Stimulated activated CD4-positive, alpha-beta T cell treated with anti-CD3 and anti-CD28 coated beads, Interleukin-4, amount 100 ng/mL, for 1 hour (primary cell): Measurements from ENCODE around the gene SYT9.

Experiments used
- DNase-seq: peaks from one replicate; pipeline ENCODE4 v3.0.0-alpha.2; 2020

The SYT9 gene, protein sequence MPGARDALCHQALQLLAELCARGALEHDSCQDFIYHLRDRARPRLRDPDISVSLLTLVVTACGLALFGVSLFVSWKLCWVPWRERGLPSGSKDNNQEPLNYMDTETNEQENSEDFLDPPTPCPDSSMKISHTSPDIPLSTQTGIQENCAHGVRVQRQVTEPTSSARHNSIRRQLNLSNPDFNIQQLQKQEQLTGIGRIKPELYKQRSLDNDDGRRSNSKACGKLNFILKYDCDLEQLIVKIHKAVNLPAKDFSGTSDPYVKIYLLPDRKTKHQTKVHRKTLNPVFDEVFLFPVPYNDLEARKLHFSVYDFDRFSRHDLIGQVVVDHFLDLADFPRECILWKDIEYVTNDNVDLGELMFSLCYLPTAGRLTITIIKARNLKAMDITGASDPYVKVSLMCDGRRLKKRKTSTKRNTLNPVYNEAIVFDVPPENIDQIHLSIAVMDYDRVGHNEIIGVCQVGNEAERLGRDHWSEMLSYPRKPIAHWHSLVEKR

GRCh38 chr11:7251836-7252682, at the start of gene SYT9:
Gene SYT9 (plus strand): TSS chr11:7251904. CDS start chr11:7252187, 283 bp downstream.
- peak; percentile 3 for DNase-seq

GRCh38 chr11:7202412-7202811, 49.3 kb upstream of the SYT9 start:
- no peak for DNase-seq

DNA sequence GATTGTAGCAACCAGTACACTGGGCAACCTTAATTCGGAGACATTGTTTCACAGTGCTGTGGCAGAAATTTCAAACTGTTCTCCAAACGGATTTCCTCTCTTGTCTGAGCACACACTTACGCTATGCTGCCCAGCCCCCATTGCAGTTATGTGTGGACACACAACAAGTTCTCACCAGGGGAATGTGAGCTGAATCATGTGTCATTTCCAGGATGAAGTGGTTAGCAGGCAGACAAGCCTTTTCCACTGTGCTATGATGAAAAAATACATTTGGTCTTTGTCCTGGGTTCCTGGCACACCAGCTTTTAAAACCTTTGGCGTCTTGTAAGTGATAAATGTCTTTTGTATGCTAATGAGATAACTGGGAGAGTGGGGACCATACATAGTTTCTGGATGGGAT, 46.9 kb upstream of the SYT9 start:
- DNase-seq: no peak

DNA sequence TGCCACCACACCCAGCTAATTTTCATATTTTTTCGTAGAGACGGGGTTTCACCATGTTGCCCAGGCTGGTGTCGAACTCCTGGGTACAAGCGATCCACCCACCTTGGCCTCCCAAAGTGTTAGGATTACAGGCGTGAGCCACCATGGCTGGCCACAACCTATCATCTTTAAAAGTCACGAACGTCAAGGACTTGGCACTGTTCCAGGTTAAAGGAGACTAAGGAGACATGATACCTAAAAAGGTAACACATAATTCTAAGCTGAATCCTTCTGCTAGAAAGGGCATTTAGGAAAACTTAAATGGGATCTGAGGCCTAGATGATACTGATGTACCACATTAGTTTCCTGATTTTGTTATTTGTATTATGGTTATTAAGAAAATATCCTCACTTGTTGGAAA, 43.3 kb upstream of the SYT9 start:
- no peak for DNase-seq

DNA sequence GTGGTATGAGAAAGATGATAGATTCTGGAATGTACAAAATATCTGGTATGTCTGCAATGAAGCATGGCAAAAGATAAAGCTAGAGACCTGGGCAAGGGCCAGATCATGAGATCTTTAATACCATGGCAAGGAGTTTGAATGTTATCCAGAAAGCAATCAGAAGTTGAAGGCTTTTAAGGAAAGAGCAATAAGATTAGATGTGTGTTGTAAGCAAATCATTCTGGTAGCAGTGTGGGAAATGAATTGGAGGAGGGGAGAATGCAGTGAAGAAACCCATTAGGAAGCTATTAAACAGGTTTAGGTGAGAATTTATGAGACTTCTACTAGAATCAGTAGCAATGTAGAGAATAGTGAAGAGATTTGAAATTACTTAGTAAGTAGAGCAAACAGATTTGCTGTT, 32.2 kb upstream of the SYT9 start:
- no peak for DNase-seq

DNA sequence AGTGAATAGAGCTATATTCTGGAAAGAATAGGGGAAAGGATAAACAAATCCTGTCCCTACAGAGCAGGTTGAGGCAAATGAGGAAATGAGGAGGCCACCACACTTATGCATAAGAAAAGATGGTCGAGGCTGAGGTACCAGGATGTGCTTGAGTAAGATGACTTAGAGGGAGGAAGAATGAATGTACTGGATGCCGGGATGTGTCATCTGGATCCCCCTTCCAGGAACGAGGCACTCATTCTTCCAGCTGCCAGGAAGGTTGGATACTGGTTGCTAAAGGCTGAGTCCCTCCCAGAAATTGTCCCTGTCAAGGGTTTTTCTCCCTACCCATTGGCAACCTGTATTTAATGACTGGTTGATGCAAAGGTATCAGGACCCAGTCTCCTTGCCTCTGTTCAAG, 31.1 kb upstream of the SYT9 start:
- no peak for DNase-seq

GRCh38 chr11:7222619-7223018, 29.1 kb upstream of the SYT9 start:
- no peak for DNase-seq

DNA sequence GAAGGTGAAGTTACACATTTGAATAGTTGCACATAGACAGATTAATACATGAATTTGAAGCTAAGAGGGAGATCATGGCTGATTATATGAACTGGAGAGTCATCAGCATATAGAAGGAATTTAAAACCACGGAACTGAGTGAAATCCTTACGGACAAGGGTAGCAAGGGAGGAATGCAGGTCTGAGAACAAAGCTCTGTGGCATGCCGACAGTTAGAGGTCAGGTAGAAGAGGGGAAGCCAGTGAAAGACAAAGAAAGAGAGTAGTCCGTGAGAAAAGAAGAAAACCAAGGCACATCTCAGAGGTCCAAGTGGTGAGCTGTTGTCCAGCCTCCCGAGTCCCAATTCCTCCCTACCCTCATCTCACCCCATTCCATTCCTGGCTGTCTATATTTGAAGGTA, 11.8 kb upstream of the SYT9 start:
- DNase-seq: no peak

GRCh38 chr11:7245341-7245740, 6.4 kb upstream of the SYT9 start:
- no peak for DNase-seq

- no peak for DNase-seq
Measured at GRCh38 chr11:7246179-7246578, 5.5 kb upstream of the SYT9 start.

DNA sequence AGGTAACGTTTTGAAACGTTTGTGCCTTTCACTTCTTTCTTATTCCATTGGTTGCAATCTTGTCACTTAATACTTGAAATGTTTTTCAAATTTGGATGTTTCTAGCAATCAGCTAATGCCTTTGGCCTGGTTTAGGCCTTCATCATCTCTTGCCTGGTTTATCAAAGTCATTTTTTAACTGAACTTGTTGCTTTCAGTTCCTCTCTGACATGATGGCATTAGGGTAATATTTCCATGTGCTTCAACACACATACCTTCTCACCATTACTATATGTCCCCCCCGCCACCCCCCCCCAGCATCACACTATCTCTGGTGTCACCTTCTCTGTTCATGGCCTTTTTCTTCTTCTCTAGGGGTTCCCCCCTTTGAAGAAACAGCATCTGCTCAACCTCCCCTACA, 1.5 kb upstream of the SYT9 start:
- no peak for DNase-seq

DNA sequence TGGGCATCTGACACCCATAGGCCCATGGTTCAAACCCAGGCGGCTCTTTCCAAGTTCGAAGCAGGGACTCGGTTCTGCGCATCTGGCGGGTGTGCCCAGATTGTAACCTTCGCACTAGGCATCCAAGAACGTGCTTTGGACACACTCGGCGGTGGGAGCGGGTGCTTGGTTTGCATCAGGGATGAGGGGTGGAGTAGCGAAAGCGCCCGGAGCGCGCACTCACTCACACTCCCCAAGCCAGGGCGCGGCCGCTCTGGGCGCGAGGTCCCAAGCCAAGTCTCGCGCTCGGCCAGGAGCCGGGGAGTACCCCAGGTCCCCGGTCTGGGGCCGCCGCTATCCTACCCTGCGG, 243 bp upstream of the SYT9 start:
- no peak for DNase-seq

DNA sequence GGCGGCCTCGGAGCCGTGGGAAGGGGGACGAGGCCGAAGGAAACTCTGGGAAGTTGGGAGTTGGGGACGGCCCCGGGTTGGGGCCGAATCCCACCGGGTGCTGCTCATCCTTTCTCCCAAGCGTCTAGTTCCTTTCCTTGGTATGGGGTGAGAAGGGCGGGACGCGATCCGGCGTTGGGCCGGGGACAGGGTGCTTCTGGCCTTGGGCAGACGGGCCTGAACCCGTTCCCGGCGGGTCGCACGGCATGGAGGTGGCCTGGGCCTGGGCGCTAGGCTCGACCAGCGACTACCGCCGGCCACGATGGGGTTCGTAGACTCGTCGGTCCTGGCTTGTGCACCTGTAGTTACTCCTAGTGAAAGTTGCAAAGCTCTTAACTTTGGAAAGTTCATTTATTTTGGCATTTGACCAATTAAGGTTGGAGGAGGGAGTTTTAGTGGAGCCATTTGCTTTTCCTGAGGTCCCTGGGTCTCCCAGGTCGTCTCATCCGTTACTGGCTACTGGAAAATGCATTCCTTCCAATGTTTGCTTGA, 1.0 kb downstream of the SYT9 start:
- no peak for DNase-seq

- no peak for DNase-seq
Measured at GRCh38 chr11:7253800-7254199, 2.1 kb downstream of the SYT9 start.

DNA sequence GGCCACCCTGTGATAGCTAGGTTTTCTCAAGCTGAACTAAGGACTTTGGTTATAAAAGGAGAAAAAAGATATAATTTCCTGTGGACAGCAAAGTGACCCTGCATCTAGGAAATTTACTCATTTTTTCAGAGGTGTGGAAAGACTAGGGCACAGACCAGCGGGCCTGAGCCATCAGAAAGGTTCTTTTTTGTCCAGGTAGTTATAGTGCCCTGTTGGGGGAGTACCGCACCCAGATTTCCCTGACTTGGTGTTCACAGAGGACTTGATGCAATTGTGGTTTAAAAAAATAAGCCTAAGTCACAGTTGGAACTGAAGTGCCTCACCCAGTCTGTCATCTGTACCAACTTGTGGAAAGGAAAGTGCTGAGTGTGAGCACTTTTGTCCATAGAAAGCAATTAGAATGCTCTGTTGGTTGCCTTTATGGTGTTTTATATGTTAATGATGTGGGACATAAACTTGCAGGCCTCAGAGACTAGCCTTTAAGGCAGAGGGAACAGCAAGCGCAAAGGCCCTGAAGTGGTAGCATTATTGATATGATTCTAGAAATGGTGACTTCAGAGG, 3.1 kb downstream of the SYT9 start:
- DNase-seq: no peak

GRCh38 chr11:7256943-7257342, 5.2 kb downstream of the SYT9 start:
- DNase-seq: no peak

DNA sequence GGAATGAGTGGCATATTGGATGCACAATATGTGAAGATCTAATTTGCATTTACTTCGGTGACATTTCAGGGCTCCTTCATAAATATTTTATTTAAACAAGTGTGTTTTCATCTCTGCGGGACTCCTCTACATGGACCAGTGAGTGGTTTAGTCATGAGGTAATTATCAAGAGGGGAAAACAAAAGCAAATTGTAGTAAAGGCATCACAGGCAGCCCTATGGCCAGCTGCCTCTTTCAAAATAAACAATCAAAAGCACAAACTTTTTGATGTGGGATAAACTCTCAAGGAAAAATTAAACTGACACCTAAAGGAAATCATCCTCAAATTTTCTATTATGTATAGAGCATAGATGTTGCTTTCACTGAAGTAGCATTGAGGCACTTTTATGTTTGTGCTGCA, 6.0 kb downstream of the SYT9 start:
- no peak for DNase-seq

DNA sequence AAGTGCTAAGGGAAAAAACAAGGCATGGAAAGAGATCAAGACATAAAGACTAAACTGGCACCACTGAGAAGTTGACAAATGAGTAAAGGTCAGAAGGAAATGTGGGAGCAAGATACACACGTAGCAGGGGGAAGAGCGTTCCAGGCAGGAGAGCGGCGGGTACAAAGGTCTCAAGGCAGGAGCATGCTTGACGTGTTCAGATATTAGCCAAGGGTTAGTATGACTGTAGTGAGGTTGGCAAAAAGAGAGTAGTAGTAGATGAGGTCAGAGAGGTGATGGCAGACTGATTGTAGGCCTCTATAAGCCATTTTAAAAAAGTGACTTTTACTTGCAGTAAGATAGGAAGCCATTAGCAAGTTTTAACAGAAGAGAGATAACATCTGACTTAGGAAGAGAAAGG, 9.9 kb downstream of the SYT9 start:
- DNase-seq: no peak

- no peak for DNase-seq
Measured at GRCh38 chr11:7262672-7263071, 11.0 kb downstream of the SYT9 start.

DNA sequence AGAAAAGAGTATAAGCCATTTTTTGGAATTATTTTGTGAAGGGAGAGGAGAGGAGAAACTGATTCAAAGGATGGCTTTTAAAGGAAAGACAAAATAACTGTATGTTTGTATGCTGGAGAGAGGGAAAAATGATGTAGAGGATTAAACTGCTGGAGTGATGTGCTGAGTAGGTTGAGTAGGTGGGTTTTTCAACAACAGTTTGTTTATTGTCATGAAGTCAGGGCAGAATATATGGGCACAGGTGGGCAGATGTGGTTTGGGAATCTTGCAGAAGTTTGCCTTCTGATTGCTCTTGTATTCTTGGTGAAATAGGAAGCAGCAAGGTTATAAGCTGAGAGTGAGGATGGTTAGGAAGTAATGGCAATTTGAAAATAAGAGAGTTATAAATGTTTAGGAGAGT, 12.1 kb downstream of the SYT9 start:
- no peak for DNase-seq

DNA sequence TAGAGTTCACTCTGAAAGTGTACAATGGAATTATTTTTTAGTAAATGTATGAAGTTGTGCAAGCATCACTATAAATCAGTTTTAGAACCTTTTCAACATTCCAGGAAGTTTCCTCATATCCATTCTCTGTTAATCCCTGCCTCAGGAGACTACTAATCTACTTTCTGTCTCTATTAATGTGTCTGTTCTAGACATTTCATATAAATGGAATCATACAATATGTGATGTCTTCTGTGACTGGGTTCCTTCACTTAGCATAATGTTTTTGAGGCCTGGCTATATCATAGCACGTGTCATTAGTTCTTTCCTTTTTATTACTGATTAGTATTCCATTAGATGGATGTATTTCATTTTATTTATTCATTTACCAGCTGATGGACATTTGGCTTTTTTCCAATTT, 17.1 kb downstream of the SYT9 start:
- no peak for DNase-seq

DNA sequence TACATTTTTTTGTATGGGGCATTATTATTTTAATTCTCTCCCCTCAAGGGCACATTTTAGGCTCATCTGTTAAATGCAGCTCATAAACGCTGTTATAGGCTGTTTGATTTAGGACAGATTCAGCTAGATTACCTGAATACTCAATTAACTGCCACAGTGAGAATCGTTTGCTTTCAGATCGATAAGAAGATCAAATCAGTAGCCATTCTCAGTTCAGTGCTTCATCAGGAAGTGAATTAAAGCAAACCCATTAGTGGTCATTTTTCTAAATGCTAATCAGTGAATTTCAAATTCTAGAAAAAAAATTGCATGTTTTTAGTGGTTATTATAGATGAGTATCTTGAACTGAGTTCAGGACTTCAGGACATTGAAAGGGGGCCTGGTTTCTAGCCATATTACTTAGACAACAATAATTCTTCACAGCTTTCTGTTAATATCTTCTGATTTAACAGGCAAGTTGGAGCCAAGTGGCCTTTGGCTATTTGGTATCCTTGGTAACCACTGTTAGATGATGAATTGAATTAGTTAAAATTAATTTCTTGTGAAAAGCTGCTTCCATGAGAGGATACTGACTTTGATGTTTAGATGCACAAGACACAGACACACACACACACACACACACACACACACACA, 18.6 kb downstream of the SYT9 start:
- no peak for DNase-seq

DNA sequence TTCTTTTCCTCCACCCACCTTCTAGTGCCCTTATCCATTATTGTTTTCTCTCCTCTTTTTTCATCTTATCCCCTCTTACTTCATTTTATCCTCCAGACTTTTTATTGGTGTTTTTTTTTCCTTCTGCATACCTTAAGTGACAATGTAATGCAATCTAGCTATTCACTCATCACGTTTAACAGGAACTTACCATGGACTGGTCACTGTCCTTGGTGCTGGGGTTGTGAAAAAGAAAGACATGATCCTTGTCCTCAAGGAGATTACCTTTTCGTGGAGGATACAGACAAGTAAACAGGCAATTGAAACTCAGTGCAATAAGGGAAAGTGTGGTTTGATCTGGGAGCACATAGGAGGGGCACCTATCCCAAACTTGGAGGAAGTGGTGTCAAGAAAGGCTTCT, 20.7 kb downstream of the SYT9 start:
- DNase-seq: no peak
